Measurements from ENCODE around the gene ISOC2. TPM values are rescaled to one million over a fixed set of nuclear protein-coding genes. Genes with fewer than 3 reads are reported as not detected.

The ISOC2 gene
- total RNA-seq = 36.3 and 36.6 TPM in 2 replicates
- long read RNA-seq, partial matches to known transcripts = 0 of 1 reads
- long read RNA-seq, other reads (novel, unspliced or antisense) = 0 of 1 reads

- H3K36me3 Mint-ChIP-seq (ENCODE audit: insufficient read depth) = no peaks in the 10 kb centered on the region
- H3K9me3 Mint-ChIP-seq (ENCODE audit: low read depth) = no peaks in the 10 kb centered on the region
- H3K4me1 Mint-ChIP-seq (ENCODE audit: low read depth) = peaks cover 18% of the 10 kb centered on the region
- peaks cover 13% of the 10 kb centered on the region for H3K27me3 Mint-ChIP-seq
- peak within 1 kb of the TSS; percentile 92 for H3K27ac Mint-ChIP-seq
- no peak for TF ChIP-seq CTCF (IDR thresholded peaks at IDR 0.05; ENCODE audit: unreplicated experiment)
- H3K4me3 Mint-ChIP-seq (ENCODE audit: low read depth) = peak within 1 kb of the TSS; percentile 77
- DNase-seq (ENCODE audit: low spot score, unreplicated experiment) = peak; percentile 100
Observed at GRCh38 chr19:55461259-55461973, at the start of gene ISOC2. Gene ISOC2, minus strand, starts transcription at chr19:55461642. Its CDS starts 5,156 bp downstream, at chr19:55456486.

- no peak for TF ChIP-seq CTCF (IDR thresholded peaks at IDR 0.05; ENCODE audit: unreplicated experiment)
- no peak overlapping the region for H3K4me3 Mint-ChIP-seq (ENCODE audit: low read depth)
- H3K27me3 Mint-ChIP-seq = peaks cover 34% of the 10 kb centered on the region
- DNase-seq (ENCODE audit: low spot score, unreplicated experiment) = no peak
- H3K27ac Mint-ChIP-seq = no peak overlapping the region
- peaks cover 3% of the 10 kb centered on the region for H3K9me3 Mint-ChIP-seq (ENCODE audit: low read depth)
- H3K4me1 Mint-ChIP-seq (ENCODE audit: low read depth) = no peaks in the 10 kb centered on the region
- no peaks in the 10 kb centered on the region for H3K36me3 Mint-ChIP-seq (ENCODE audit: insufficient read depth)
Observed at GRCh38 chr19:55508120-55508519, 46.7 kb upstream of the ISOC2 start.

- no peak for DNase-seq (ENCODE audit: low spot score, unreplicated experiment)
- no peak for TF ChIP-seq CTCF (IDR thresholded peaks at IDR 0.05; ENCODE audit: unreplicated experiment)
- no peaks in the 10 kb centered on the region for H3K4me1 Mint-ChIP-seq (ENCODE audit: low read depth)
- H3K36me3 Mint-ChIP-seq (ENCODE audit: insufficient read depth) = no peaks in the 10 kb centered on the region
- H3K9me3 Mint-ChIP-seq (ENCODE audit: low read depth) = peaks cover 3% of the 10 kb centered on the region
- peaks cover 41% of the 10 kb centered on the region for H3K27me3 Mint-ChIP-seq
- no peak overlapping the region for H3K27ac Mint-ChIP-seq
- no peak overlapping the region for H3K4me3 Mint-ChIP-seq (ENCODE audit: low read depth)
Observed at GRCh38 chr19:55504981-55505380, 43.5 kb upstream of the ISOC2 start.

- no peak for TF ChIP-seq CTCF (IDR thresholded peaks at IDR 0.05; ENCODE audit: unreplicated experiment)
- Mint-ChIP-seq H3K4me1 (ENCODE audit: low read depth) (no peaks in the 10 kb centered on the region), H3K9me3 (ENCODE audit: low read depth) (peaks cover 3% of the 10 kb centered on the region), H3K4me3 (ENCODE audit: low read depth) (no peak overlapping the region), H3K27ac (no peak overlapping the region), H3K36me3 (ENCODE audit: insufficient read depth) (no peaks in the 10 kb centered on the region), H3K27me3 (peaks cover 42% of the 10 kb centered on the region)
- DNase-seq (ENCODE audit: low spot score, unreplicated experiment) = no peak
Observed at GRCh38 chr19:55504252-55504603, 42.8 kb upstream of the ISOC2 start.

- Mint-ChIP-seq H3K9me3 (ENCODE audit: low read depth) (peaks cover 3% of the 10 kb centered on the region), H3K27ac (no peak overlapping the region), H3K4me3 (ENCODE audit: low read depth) (no peak overlapping the region), H3K4me1 (ENCODE audit: low read depth) (no peaks in the 10 kb centered on the region), H3K36me3 (ENCODE audit: insufficient read depth) (no peaks in the 10 kb centered on the region), H3K27me3 (peaks cover 47% of the 10 kb centered on the region)
- peak; percentile 88 for TF ChIP-seq CTCF (IDR thresholded peaks at IDR 0.05; ENCODE audit: unreplicated experiment)
- DNase-seq (ENCODE audit: low spot score, unreplicated experiment) = peak; percentile 78
Observed at GRCh38 chr19:55503502-55504251, 42.2 kb upstream of the ISOC2 start.
